BE2C (cell line): ENCODE measurements around the gene MPHOSPH8.

Source experiments
- DNase-seq: peaks from one replicate; pipeline ENCODE4 v3.0.0-alpha.2; 2020
- H3K27me3 ChIP-seq: fragments of 250-450 bp; sonication (Bioruptor Pico); 2 replicates; pipeline ENCODE4 v1.5.1; 2020; ENCODE audit warnings: mild to moderate bottlenecking
- H3K36me3 ChIP-seq: fragments of 250-450 bp; sonication (Bioruptor Pico); 2 replicates; pipeline ENCODE4 v1.5.1; 2020; ENCODE audit warnings: mild to moderate bottlenecking
- H3K4me1 ChIP-seq: fragments of 250-450 bp; sonication (Bioruptor Pico); 2 replicates; pipeline ENCODE4 v1.5.1; 2020
- H3K4me3 ChIP-seq: 2 replicates; pipeline ENCODE4 v1.5.1; 2011; ENCODE audit warnings: low read depth, low read length
- H3K9me3 ChIP-seq: fragments of 250-450 bp; sonication (Bioruptor Pico); 2 replicates; pipeline ENCODE4 v1.5.1; 2020
- CTCF ChIP-seq: IDR thresholded peaks from 2 replicates; pipeline ENCODE4 v1.5.1; 2012; ENCODE audit warnings: mild to moderate bottlenecking, low read depth, low read length

Gene MPHOSPH8

GRCh38 chr13:19661561-19661960, 28.1 kb downstream of the MPHOSPH8 start:
- Histone ChIP-seq H3K9me3 (no peaks in the 10 kb centered on the region), H3K4me1 (peaks cover 6% of the 10 kb centered on the region), H3K27me3 (no peaks in the 10 kb centered on the region), H3K36me3 (peaks cover 25% of the 10 kb centered on the region), H3K4me3 (no peak overlapping the region)
- DNase-seq = no peak
- TF ChIP-seq CTCF = no peak

- H3K36me3 ChIP-seq = peaks cover 42% of the 10 kb centered on the region
- no peak for DNase-seq
These were observed 30.0 kb downstream of the MPHOSPH8 start for GRCh38 chr13:19663416-19663979.

GRCh38 chr13:19664481-19665230, 31.2 kb downstream of the MPHOSPH8 start:
- Histone ChIP-seq H3K4me1 (peaks cover 3% of the 10 kb centered on the region), H3K4me3 (no peak overlapping the region), H3K36me3 (peaks cover 54% of the 10 kb centered on the region), H3K9me3 (no peaks in the 10 kb centered on the region), H3K27me3 (no peaks in the 10 kb centered on the region)
- no peak for TF ChIP-seq CTCF
- no peak for DNase-seq

More at GRCh38 chr13:19663416-19663979, 30.0 kb downstream of the MPHOSPH8 start:
- no peak for TF ChIP-seq CTCF
- H3K9me3 ChIP-seq = no peaks in the 10 kb centered on the region
- no peak overlapping the region for H3K4me3 ChIP-seq
- H3K4me1 ChIP-seq = peaks cover 5% of the 10 kb centered on the region
- no peaks in the 10 kb centered on the region for H3K27me3 ChIP-seq

GRCh38 chr13:19665427-19665859, 32.0 kb downstream of the MPHOSPH8 start:
- DNase-seq = peak; percentile 76
- Histone ChIP-seq H3K27me3 (no peaks in the 10 kb centered on the region), H3K4me1 (peaks cover 3% of the 10 kb centered on the region), H3K9me3 (no peaks in the 10 kb centered on the region), H3K36me3 (peaks cover 60% of the 10 kb centered on the region), H3K4me3 (peak overlapping the region; percentile 29)
- no peak for TF ChIP-seq CTCF

GRCh38 chr13:19668778-19669177, 35.3 kb downstream of the MPHOSPH8 start:
- H3K36me3 ChIP-seq = peaks cover 73% of the 10 kb centered on the region
- peaks cover 3% of the 10 kb centered on the region for H3K4me1 ChIP-seq
- DNase-seq = no peak
- H3K4me3 ChIP-seq = no peak overlapping the region
- no peaks in the 10 kb centered on the region for H3K9me3 ChIP-seq
- TF ChIP-seq CTCF = no peak
- H3K27me3 ChIP-seq = no peaks in the 10 kb centered on the region

GRCh38 chr13:19670147-19670546, 36.7 kb downstream of the MPHOSPH8 start:
- H3K27me3 ChIP-seq = no peaks in the 10 kb centered on the region
- DNase-seq = no peak
- no peak for TF ChIP-seq CTCF
- H3K9me3 ChIP-seq = no peaks in the 10 kb centered on the region
- H3K36me3 ChIP-seq = peaks cover 82% of the 10 kb centered on the region
- peaks cover 3% of the 10 kb centered on the region for H3K4me1 ChIP-seq
- no peak overlapping the region for H3K4me3 ChIP-seq
